GM18909 (cell line): Measurements from ENCODE around the gene DSG3.

Experiments
- ATAC-seq: cut with Tn5 transposase; IDR thresholded peaks from one replicate; pipeline ENCODE4 v1.9.1; 2021; ENCODE audit warnings: mild to moderate bottlenecking; ENCODE audit not compliant: unreplicated experiment, poor library complexity

The DSG3 gene

GRCh38 chr18:31447530-31448191, at the start of gene DSG3:
Gene DSG3, plus strand, starts transcription at chr18:31447741. Its CDS starts 137 bp downstream, at chr18:31447878.
- ATAC-seq = no peak

- ATAC-seq = no peak
Observed at GRCh38 chr18:31398191-31398590, 49.4 kb upstream of the DSG3 start.

GRCh38 chr18:31399306-31400032, 48.1 kb upstream of the DSG3 start:
- no peak for ATAC-seq

- no peak for ATAC-seq
Observed at GRCh38 chr18:31401156-31402025, 46.1 kb upstream of the DSG3 start.

GRCh38 chr18:31402026-31402373, 45.5 kb upstream of the DSG3 start:
- no peak for ATAC-seq

- ATAC-seq = no peak
Observed at GRCh38 chr18:31403409-31403808, 44.1 kb upstream of the DSG3 start.

- ATAC-seq = no peak
Observed at GRCh38 chr18:31407649-31408048, 39.9 kb upstream of the DSG3 start.

- ATAC-seq = no peak
Observed at GRCh38 chr18:31409276-31409675, 38.3 kb upstream of the DSG3 start.

- ATAC-seq = no peak
Observed at GRCh38 chr18:31410716-31411483, 36.6 kb upstream of the DSG3 start.

GRCh38 chr18:31413137-31413536, 34.4 kb upstream of the DSG3 start:
- no peak for ATAC-seq

- no peak for ATAC-seq
Observed at GRCh38 chr18:31417850-31418249, 29.7 kb upstream of the DSG3 start.

- no peak for ATAC-seq
Observed at GRCh38 chr18:31419457-31419932, 28.0 kb upstream of the DSG3 start.

GRCh38 chr18:31420032-31420431, 27.5 kb upstream of the DSG3 start:
- no peak for ATAC-seq

GRCh38 chr18:31420524-31420923, 27.0 kb upstream of the DSG3 start:
- no peak for ATAC-seq

- ATAC-seq = peak; percentile 78
Observed at GRCh38 chr18:31424383-31424988, 23.1 kb upstream of the DSG3 start.

GRCh38 chr18:31426021-31426420, 21.5 kb upstream of the DSG3 start:
- no peak for ATAC-seq

- no peak for ATAC-seq
Observed at GRCh38 chr18:31426871-31427406, 20.6 kb upstream of the DSG3 start.

- no peak for ATAC-seq
Observed at GRCh38 chr18:31428211-31428610, 19.3 kb upstream of the DSG3 start.

GRCh38 chr18:31429623-31430022, 17.9 kb upstream of the DSG3 start:
- ATAC-seq = no peak

- ATAC-seq = no peak
Observed at GRCh38 chr18:31430072-31430471, 17.5 kb upstream of the DSG3 start.
